NCI-H2171 treated with DMSO at 0.1 percent for 48 hours (cell line): ENCODE measurements around the gene BTBD9.
"Not testable (repeated sequence)": the region's sequence is repeated elsewhere in the genome, so short reads cannot be mapped to it uniquely, and the experiment has no call there.

Experiments used
- DNase-seq: peaks from one replicate; lab custom pipeline; 2025; lab: John Stamatoyannopoulos, UW

BTBD9 gene

GRCh38 chr6:38649744-38650143 lies 10.0 kb upstream of the BTBD9 start:
- no peak for DNase-seq

GRCh38 chr6:38648629-38649028 lies 8.9 kb upstream of the BTBD9 start:
- DNase-seq = no peak

GRCh38 chr6:38646166-38646878 lies 6.6 kb upstream of the BTBD9 start:
- DNase-seq = peak; percentile 86

- DNase-seq = no peak
Measured at GRCh38 chr6:38644951-38645350, 5.2 kb upstream of the BTBD9 start.

GRCh38 chr6:38640216-38640909 lies 634 bp upstream of the BTBD9 start:
- DNase-seq = no peak

- DNase-seq = peak; percentile 48
Measured at GRCh38 chr6:38638941-38639497, 710 bp downstream of the BTBD9 start.

GRCh38 chr6:38637756-38638155 lies 2.0 kb downstream of the BTBD9 start:
- no peak for DNase-seq

GRCh38 chr6:38636027-38636426 lies 3.7 kb downstream of the BTBD9 start:
- no peak for DNase-seq

- no peak for DNase-seq
Measured at GRCh38 chr6:38634518-38634917, 5.2 kb downstream of the BTBD9 start.

- no peak for DNase-seq
Measured at GRCh38 chr6:38632490-38632889, 7.2 kb downstream of the BTBD9 start.

- DNase-seq = no peak
Measured at GRCh38 chr6:38631186-38631783, 8.4 kb downstream of the BTBD9 start.

GRCh38 chr6:38625217-38625616 lies 14.5 kb downstream of the BTBD9 start:
- no peak for DNase-seq

GRCh38 chr6:38619342-38619741 lies 20.4 kb downstream of the BTBD9 start:
- not testable (repeated sequence) for DNase-seq

- not testable (repeated sequence) for DNase-seq
Measured at GRCh38 chr6:38618301-38618700, 21.4 kb downstream of the BTBD9 start.

- no peak for DNase-seq
Measured at GRCh38 chr6:38617856-38618255, 21.9 kb downstream of the BTBD9 start.

- DNase-seq = no peak
Measured at GRCh38 chr6:38612143-38612965, 27.4 kb downstream of the BTBD9 start.

- no peak for DNase-seq
Measured at GRCh38 chr6:38610050-38610625, 29.6 kb downstream of the BTBD9 start.

GRCh38 chr6:38604700-38605099 lies 35.0 kb downstream of the BTBD9 start:
- no peak for DNase-seq

GRCh38 chr6:38603966-38604365 lies 35.8 kb downstream of the BTBD9 start:
- DNase-seq = no peak

GRCh38 chr6:38603496-38603895 lies 36.2 kb downstream of the BTBD9 start:
- peak; percentile 86 for DNase-seq

- DNase-seq = no peak
Measured at GRCh38 chr6:38599966-38600550, 39.7 kb downstream of the BTBD9 start.
